PC-3 (cell line): ENCODE measurements around the gene UBE2D3. TPM values are rescaled to one million over a fixed set of nuclear protein-coding genes. Genes with fewer than 3 reads are reported as not detected.

ENCODE experiments used
- ATAC-seq: fragments of 200-7000 bp; cut with Tn5 transposase; 2 replicates; pipeline ENCODE4 v1.9.1; 2020; ENCODE audit warnings: mild to moderate bottlenecking, moderate library complexity
- BruUV-seq: library from RNA; stranded (reverse); fragments of 400-500 nt; replicated peaks from 2 replicates; lab custom pipeline; 2021; lab: Mats Ljungman, UMichigan
- CTCF ChIA-PET: fragments of 300-600 bp; sonication (Branson Sonifier 250); formaldehyde crosslinking; loops from one replicate; lab custom pipeline; 2022; ENCODE audit warnings: antibody characterized with exemption; lab: Charles Lee
- POLR2A ChIA-PET: fragments of 300-600 bp; sonication (Branson Sonifier 250); formaldehyde crosslinking; loops from one replicate; lab custom pipeline; 2022; ENCODE audit warnings: antibody characterized with exemption; ENCODE audit not compliant: unreplicated experiment; lab: Charles Lee
- DNase-seq: peaks from one replicate; pipeline ENCODE4 v3.0.0-alpha.2; 2015
- H2AFZ ChIP-seq: fragments of 300-600 bp; sonication (generic); 2 replicates; pipeline ENCODE4 v1.6.0; 2016; ENCODE audit warnings: antibody characterized with exemption, low read length
- H3F3A ChIP-seq: fragments of 300-600 bp; sonication (generic); one replicate; pipeline ENCODE4 v1.6.0; 2017; ENCODE audit warnings: antibody characterized with exemption, low read length, control low read depth, mild to moderate bottlenecking; ENCODE audit not compliant: unreplicated experiment
- H3K27ac ChIP-seq: fragments of 300-600 bp; sonication (generic); 2 replicates; pipeline ENCODE4 v1.5.1; 2016; ENCODE audit warnings: mild to moderate bottlenecking, low read length
- H3K27me3 ChIP-seq: fragments of 300-600 bp; sonication (generic); 2 replicates; pipeline ENCODE4 v1.6.1; 2016; ENCODE audit warnings: low read length, mixed read lengths
- H3K36me3 ChIP-seq: fragments of 300-600 bp; sonication (generic); 2 replicates; pipeline ENCODE4 v1.6.1; 2016; ENCODE audit warnings: low read depth, mixed run types, low read length, mixed read lengths
- H3K4me1 ChIP-seq: fragments of 300-600 bp; sonication (generic); 2 replicates; pipeline ENCODE4 v1.5.1; 2016; ENCODE audit warnings: low read length; ENCODE audit not compliant: insufficient read depth
- H3K4me2 ChIP-seq: fragments of 300-600 bp; sonication (generic); 2 replicates; pipeline ENCODE4 v1.6.0; 2016; ENCODE audit warnings: low read length
- H3K4me3 ChIP-seq: fragments of 300-600 bp; sonication (generic); 2 replicates; pipeline ENCODE4 v1.5.1; 2016; ENCODE audit warnings: mild to moderate bottlenecking, low read length, mixed read lengths
- H3K79me2 ChIP-seq: fragments of 300-600 bp; sonication (generic); 2 replicates; pipeline ENCODE4 v1.6.1; 2017; ENCODE audit warnings: low read length, mixed read lengths
- H3K9ac ChIP-seq: fragments of 300-600 bp; sonication (generic); 2 replicates; pipeline ENCODE4 v1.6.0; 2016; ENCODE audit warnings: mild to moderate bottlenecking, low read length
- H3K9me2 ChIP-seq: fragments of 300-600 bp; sonication (generic); replicated peaks from 2 replicates; pipeline ENCODE4 v1.6.1; 2016; ENCODE audit warnings: mixed run types, low read length, mixed read lengths
- H3K9me3 ChIP-seq: fragments of 300-600 bp; sonication (generic); 2 replicates; pipeline ENCODE4 v1.6.1; 2016; ENCODE audit warnings: low read length, mixed read lengths
- H4K20me1 ChIP-seq: fragments of 300-600 bp; sonication (generic); 2 replicates; pipeline ENCODE4 v1.6.1; 2016; ENCODE audit warnings: low read length, mixed read lengths
- CTCF ChIP-seq: fragments of 300-600 bp; sonication (generic); conservative IDR thresholded peaks from 2 replicates; pipeline ENCODE4 v1.5.1; 2017; ENCODE audit warnings: antibody characterized with exemption, low read depth, mild to moderate bottlenecking, low read length
- EZH2 ChIP-seq: fragments of 300-600 bp; sonication (generic); IDR thresholded peaks from one replicate; pipeline ENCODE4 v1.6.1; 2017; ENCODE audit warnings: antibody characterized with exemption, mild to moderate bottlenecking, low read length; ENCODE audit not compliant: unreplicated experiment
- EZH2phosphoT487 ChIP-seq: fragments of 300-600 bp; sonication (generic); IDR thresholded peaks from 2 replicates; pipeline ENCODE4 v1.6.1; 2018; ENCODE audit warnings: mild to moderate bottlenecking, antibody characterized with exemption, low read length, borderline replicate concordance
- intact Hi-C: fragments of 100-400 bp; cut with micrococcal nuclease; formaldehyde crosslinking; loops from 2 replicates; pipeline ENCODE4 v1.9.0; 2023
- total RNA-seq: library from RNA; depleted of rRNA; stranded (reverse); fragments of >200 nt; gene quantifications from 2 replicates; pipeline ENCODE4 v1.2.3, GENCODE V29; 2014

The UBE2D3 gene
- total RNA-seq, 1 experiment from 2014 or later, result 435 TPM

- H4K20me1 ChIP-seq, result peaks cover 20% of the 10 kb centered on the region; the same call in 1 of the 2 replicates
- ATAC-seq, result 0 out of 2 replicates have a peak, but pooled peaks have one; percentile 18
These were observed 27.5 kb downstream of the UBE2D3 start for GRCh38 chr4:102799816-102800215.

GRCh38 chr4:102794999-102795398 lies 32.4 kb downstream of the UBE2D3 start:
- H3K4me2 ChIP-seq, result no peak overlapping the region
- H3K9ac ChIP-seq, result no peak overlapping the region
- H2AFZ ChIP-seq, result no peak overlapping the region
- H3F3A ChIP-seq, result no peaks in the 10 kb centered on the region
- H3K27ac ChIP-seq, result no peak overlapping the region
- DNase-seq, result no peak
- ChIA-PET CTCF (no interaction called here), POLR2A (no interaction called here)
- BruUV-seq, result no TSS peak
- no peaks in the 10 kb centered on the region for H3K9me2 ChIP-seq
- peaks cover 6% of the 10 kb centered on the region for H3K79me2 ChIP-seq
- intact Hi-C loops, result no loop called here
- TF ChIP-seq CTCF (no peak), EZH2phosphoT487 (no peak), EZH2 (no peak)
- H3K4me1 ChIP-seq, result no peaks in the 10 kb centered on the region; the same call in 1 of the 2 replicates
- no peak overlapping the region for H3K4me3 ChIP-seq
- no peaks in the 10 kb centered on the region for H3K27me3 ChIP-seq
- ATAC-seq, result no peak
- peaks cover 46% of the 10 kb centered on the region for H3K36me3 ChIP-seq
- 0 out of 2 replicates have a peak, but pooled peaks cover 4% of the 10 kb centered on the region for H4K20me1 ChIP-seq
- no peaks in the 10 kb centered on the region for H3K9me3 ChIP-seq

More at GRCh38 chr4:102799816-102800215, 27.5 kb downstream of the UBE2D3 start:
- no peak overlapping the region for H3K4me3 ChIP-seq
- no peaks in the 10 kb centered on the region for H3K27me3 ChIP-seq
- H3K27ac ChIP-seq, result no peak overlapping the region
- intact Hi-C loops, result no loop called here
- H2AFZ ChIP-seq, result no peak overlapping the region
- TF ChIP-seq EZH2 (no peak), EZH2phosphoT487 (no peak), CTCF (no peak)
- H3K4me2 ChIP-seq, result no peak overlapping the region
- no peaks in the 10 kb centered on the region for H3K4me1 ChIP-seq
- H3K9me2 ChIP-seq, result no peaks in the 10 kb centered on the region
- no TSS peak for BruUV-seq
- ChIA-PET POLR2A (no interaction called here), CTCF (no interaction called here)
- peak; percentile 24 for DNase-seq
- no peak overlapping the region for H3K9ac ChIP-seq
- peaks cover 65% of the 10 kb centered on the region for H3K36me3 ChIP-seq
- peaks cover 45% of the 10 kb centered on the region for H3K79me2 ChIP-seq
- H3K9me3 ChIP-seq, result no peaks in the 10 kb centered on the region
- H3F3A ChIP-seq, result no peaks in the 10 kb centered on the region

- Histone ChIP-seq H3K9ac (no peak overlapping the region), H3K4me3 (no peak overlapping the region), H3K9me3 (no peaks in the 10 kb centered on the region), H3K79me2 (no peaks in the 10 kb centered on the region), H3K27me3 (no peaks in the 10 kb centered on the region), H3K4me1 (no peaks in the 10 kb centered on the region; the same call in 1 of the 2 replicates), H2AFZ (no peak overlapping the region), H3K36me3 (peaks cover 25% of the 10 kb centered on the region), H3K27ac (no peak overlapping the region), H3K4me2 (no peak overlapping the region), H3K9me2 (no peaks in the 10 kb centered on the region), H4K20me1 (no peaks in the 10 kb centered on the region), H3F3A (no peaks in the 10 kb centered on the region)
- ATAC-seq (no peak), DNase-seq (no peak)
- no peak for TF ChIP-seq EZH2
- TF ChIP-seq CTCF, result no peak
- TF ChIP-seq EZH2phosphoT487, result no peak
- ChIA-PET POLR2A (no interaction called here), CTCF (no interaction called here)
- intact Hi-C loops, result no loop called here
- BruUV-seq, result no TSS peak
These were observed 34.9 kb downstream of the UBE2D3 start for GRCh38 chr4:102792361-102792936.
